HEK293 (cell line): Measurements from ENCODE around the gene EFHC1.

Experiments used
- CTCF ChIA-PET: fragments of 350-600 bp; formaldehyde crosslinking; extraction: SDS; loops from one replicate; lab custom pipeline; 2021; ENCODE audit warnings: antibody characterized with exemption; lab: Yijun Ruan, JAX
- POLR2A ChIA-PET: fragments of 300-600 bp; formaldehyde crosslinking; extraction: SDS; loops from one replicate; lab custom pipeline; 2020; ENCODE audit warnings: antibody characterized with exemption, inconsistent platforms; lab: Yijun Ruan, JAX
- H3K27ac ChIP-seq: fragments of 200-500 bp; sonication (Bioruptor generic); 2 replicates; pipeline ENCODE4 v1.5.1; 2014; ENCODE audit warnings: low read depth, low read length, control low read depth, inconsistent platforms; ENCODE audit errors: extremely low read depth
- H3K36me3 ChIP-seq, 2 experiments: fragments of 200-500 bp in 1 of 2; sonication (Bioruptor generic) in 1 of 2; 1 replicate in 1 of 2; 2 replicates in 1 of 2; pipeline ENCODE4 v1.5.1; 2014 to 2017; ENCODE audit warnings: inconsistent platforms in 2 of 2, low read length in 2 of 2; ENCODE audit not compliant: control insufficient read depth in 2 of 2, insufficient read depth in 1 of 2
- H3K4me1 ChIP-seq: fragments of 200-500 bp; sonication (Bioruptor generic); 2 replicates; pipeline ENCODE4 v1.5.1; 2014; ENCODE audit warnings: mild to moderate bottlenecking, low read length, inconsistent platforms; ENCODE audit not compliant: control insufficient read depth, insufficient read depth
- H3K4me3 ChIP-seq: 2 replicates; pipeline ENCODE4 v1.5.1; 2011; ENCODE audit warnings: low read depth, mild to moderate bottlenecking, control low read depth, low read length, moderate library complexity
- H3K9me3 ChIP-seq: fragments of 200-500 bp; sonication (Bioruptor generic); 2 replicates; pipeline ENCODE4 v1.5.1; 2014; ENCODE audit warnings: low read depth, low read length, inconsistent platforms; ENCODE audit not compliant: control insufficient read depth, insufficient read depth
- BCL11A ChIP-seq: fragments of 450-650 bp; formaldehyde crosslinking; IDR thresholded peaks from 2 replicates; pipeline ENCODE4 v1.5.1; 2016; ENCODE audit warnings: low read depth, missing biosample characterization, missing genetic modification characterization
- HOXD13 ChIP-seq: sonication (generic); formaldehyde crosslinking; IDR thresholded peaks from 2 replicates; pipeline ENCODE4 v1.8.0; 2022; ENCODE audit warnings: missing genetic modification reagents, borderline replicate concordance
- KLF16 ChIP-seq: fragments of 450-650 bp; formaldehyde crosslinking; IDR thresholded peaks from 2 replicates; pipeline ENCODE4 v1.5.1; 2017; ENCODE audit warnings: missing biosample characterization, missing genetic modification characterization
- KLF9 ChIP-seq: fragments of 450-650 bp; formaldehyde crosslinking; IDR thresholded peaks from 2 replicates; pipeline ENCODE4 v1.5.1; 2016; ENCODE audit warnings: missing biosample characterization, missing genetic modification characterization, low read depth
- WT1 ChIP-seq: fragments of 450-650 bp; formaldehyde crosslinking; IDR thresholded peaks from 2 replicates; pipeline ENCODE4 v1.5.1; 2016; ENCODE audit warnings: missing biosample characterization, missing genetic modification characterization
- ZBTB48 ChIP-seq: fragments of 450-650 bp; formaldehyde crosslinking; IDR thresholded peaks from 2 replicates; pipeline ENCODE4 v1.5.1; 2016; ENCODE audit warnings: missing biosample characterization, missing genetic modification characterization
- ZNF239 ChIP-seq: fragments of 450-650 bp; formaldehyde crosslinking; IDR thresholded peaks from 2 replicates; pipeline ENCODE4 v1.5.1; 2016; ENCODE audit warnings: missing biosample characterization, missing genetic modification characterization
- ZNF302 ChIP-seq: fragments of 450-650 bp; formaldehyde crosslinking; IDR thresholded peaks from 2 replicates; pipeline ENCODE4 v1.5.1; 2016; ENCODE audit warnings: missing biosample characterization, missing genetic modification characterization, low read depth
- ZNF311 ChIP-seq: fragments of 450-650 bp; formaldehyde crosslinking; IDR thresholded peaks from 2 replicates; pipeline ENCODE4 v1.5.1; 2017; ENCODE audit warnings: missing biosample characterization, missing genetic modification characterization, borderline replicate concordance
- ZNF416 ChIP-seq: fragments of 450-650 bp; formaldehyde crosslinking; IDR thresholded peaks from 2 replicates; pipeline ENCODE4 v1.5.1; 2016; ENCODE audit warnings: missing biosample characterization, missing genetic modification characterization
- ZNF426 ChIP-seq: fragments of 450-650 bp; formaldehyde crosslinking; IDR thresholded peaks from 2 replicates; pipeline ENCODE4 v1.5.1; 2017; ENCODE audit warnings: missing biosample characterization, missing genetic modification characterization, mild to moderate bottlenecking, inconsistent platforms, moderate library complexity
- ZNF501 ChIP-seq: fragments of 450-650 bp; formaldehyde crosslinking; IDR thresholded peaks from 2 replicates; pipeline ENCODE4 v1.5.1; 2016; ENCODE audit warnings: missing biosample characterization, missing genetic modification characterization
- ZNF529 ChIP-seq: fragments of 450-650 bp; formaldehyde crosslinking; IDR thresholded peaks from 2 replicates; pipeline ENCODE4 v1.5.1; 2017; ENCODE audit warnings: missing genetic modification characterization, missing biosample characterization; ENCODE audit not compliant: insufficient replicate concordance
- ZNF664 ChIP-seq: fragments of 450-650 bp; formaldehyde crosslinking; IDR thresholded peaks from 2 replicates; pipeline ENCODE4 v1.5.1; 2016; ENCODE audit warnings: missing biosample characterization, missing genetic modification characterization
- TF ChIP-seq, protein P1 (sequence below): fragments of 450-650 bp; formaldehyde crosslinking; IDR thresholded peaks from 2 replicates; pipeline ENCODE4 v1.5.1; 2016; ENCODE audit warnings: missing biosample characterization, missing genetic modification characterization
- TF ChIP-seq, protein P2 (sequence below): fragments of 450-650 bp; formaldehyde crosslinking; IDR thresholded peaks from 2 replicates; pipeline ENCODE4 v1.5.1; 2016; ENCODE audit warnings: missing biosample characterization, missing genetic modification characterization
- TF ChIP-seq, protein P3 (sequence below): fragments of 450-650 bp; formaldehyde crosslinking; IDR thresholded peaks from 2 replicates; pipeline ENCODE4 v1.5.1; 2016; ENCODE audit warnings: missing biosample characterization, missing genetic modification characterization
- TF ChIP-seq, protein P4 (sequence below): fragments of 450-650 bp; formaldehyde crosslinking; IDR thresholded peaks from 2 replicates; pipeline ENCODE4 v1.5.1; 2016; ENCODE audit warnings: missing biosample characterization, missing genetic modification characterization

The EFHC1 gene

DNA sequence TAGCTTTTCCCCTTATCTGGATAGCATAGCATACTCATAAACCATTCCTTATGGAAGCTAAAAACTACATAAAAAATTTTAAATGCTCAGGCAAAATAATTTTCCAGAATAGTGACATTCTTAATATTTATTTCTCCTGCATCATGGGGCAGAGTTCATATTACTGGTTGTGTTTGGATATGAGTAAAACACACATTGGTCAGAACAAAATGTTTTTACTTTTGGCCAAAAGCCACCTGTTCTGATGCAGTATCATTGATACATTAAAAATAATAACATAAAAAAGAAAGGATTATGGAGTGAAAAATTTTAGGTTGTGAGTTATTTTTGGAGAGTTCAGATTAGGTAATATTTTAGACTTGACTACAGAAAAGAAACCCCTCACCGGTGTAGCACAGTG is 123.1 kb downstream of the EFHC1 start:
- H3K9me3 ChIP-seq: no peaks in the 10 kb centered on the region
- TF ChIP-seq, protein P1, sequence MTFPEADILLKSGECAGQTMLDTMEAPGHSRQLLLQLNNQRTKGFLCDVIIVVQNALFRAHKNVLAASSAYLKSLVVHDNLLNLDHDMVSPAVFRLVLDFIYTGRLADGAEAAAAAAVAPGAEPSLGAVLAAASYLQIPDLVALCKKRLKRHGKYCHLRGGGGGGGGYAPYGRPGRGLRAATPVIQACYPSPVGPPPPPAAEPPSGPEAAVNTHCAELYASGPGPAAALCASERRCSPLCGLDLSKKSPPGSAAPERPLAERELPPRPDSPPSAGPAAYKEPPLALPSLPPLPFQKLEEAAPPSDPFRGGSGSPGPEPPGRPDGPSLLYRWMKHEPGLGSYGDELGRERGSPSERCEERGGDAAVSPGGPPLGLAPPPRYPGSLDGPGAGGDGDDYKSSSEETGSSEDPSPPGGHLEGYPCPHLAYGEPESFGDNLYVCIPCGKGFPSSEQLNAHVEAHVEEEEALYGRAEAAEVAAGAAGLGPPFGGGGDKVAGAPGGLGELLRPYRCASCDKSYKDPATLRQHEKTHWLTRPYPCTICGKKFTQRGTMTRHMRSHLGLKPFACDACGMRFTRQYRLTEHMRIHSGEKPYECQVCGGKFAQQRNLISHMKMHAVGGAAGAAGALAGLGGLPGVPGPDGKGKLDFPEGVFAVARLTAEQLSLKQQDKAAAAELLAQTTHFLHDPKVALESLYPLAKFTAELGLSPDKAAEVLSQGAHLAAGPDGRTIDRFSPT: no peak
- no peak for TF ChIP-seq ZNF426 (tag by site-specific recombination)
- no peak for TF ChIP-seq KLF16 (tag by site-specific recombination)
- no peak for TF ChIP-seq ZBTB48 (tag by site-specific recombination)
- TF ChIP-seq, protein P2, sequence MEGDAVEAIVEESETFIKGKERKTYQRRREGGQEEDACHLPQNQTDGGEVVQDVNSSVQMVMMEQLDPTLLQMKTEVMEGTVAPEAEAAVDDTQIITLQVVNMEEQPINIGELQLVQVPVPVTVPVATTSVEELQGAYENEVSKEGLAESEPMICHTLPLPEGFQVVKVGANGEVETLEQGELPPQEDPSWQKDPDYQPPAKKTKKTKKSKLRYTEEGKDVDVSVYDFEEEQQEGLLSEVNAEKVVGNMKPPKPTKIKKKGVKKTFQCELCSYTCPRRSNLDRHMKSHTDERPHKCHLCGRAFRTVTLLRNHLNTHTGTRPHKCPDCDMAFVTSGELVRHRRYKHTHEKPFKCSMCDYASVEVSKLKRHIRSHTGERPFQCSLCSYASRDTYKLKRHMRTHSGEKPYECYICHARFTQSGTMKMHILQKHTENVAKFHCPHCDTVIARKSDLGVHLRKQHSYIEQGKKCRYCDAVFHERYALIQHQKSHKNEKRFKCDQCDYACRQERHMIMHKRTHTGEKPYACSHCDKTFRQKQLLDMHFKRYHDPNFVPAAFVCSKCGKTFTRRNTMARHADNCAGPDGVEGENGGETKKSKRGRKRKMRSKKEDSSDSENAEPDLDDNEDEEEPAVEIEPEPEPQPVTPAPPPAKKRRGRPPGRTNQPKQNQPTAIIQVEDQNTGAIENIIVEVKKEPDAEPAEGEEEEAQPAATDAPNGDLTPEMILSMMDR (tag by site-specific recombination): no peak
- TF ChIP-seq ZNF664 (tag by site-specific recombination): no peak
- no peak for TF ChIP-seq ZNF239 (tag by site-specific recombination)
- no peak for TF ChIP-seq ZNF501
- no peak for TF ChIP-seq ZNF529 (tag by site-specific recombination)
- no peak for TF ChIP-seq WT1 (tag by site-specific recombination)
- TF ChIP-seq ZNF311 (tag by site-specific recombination): no peak
- TF ChIP-seq, protein P3, sequence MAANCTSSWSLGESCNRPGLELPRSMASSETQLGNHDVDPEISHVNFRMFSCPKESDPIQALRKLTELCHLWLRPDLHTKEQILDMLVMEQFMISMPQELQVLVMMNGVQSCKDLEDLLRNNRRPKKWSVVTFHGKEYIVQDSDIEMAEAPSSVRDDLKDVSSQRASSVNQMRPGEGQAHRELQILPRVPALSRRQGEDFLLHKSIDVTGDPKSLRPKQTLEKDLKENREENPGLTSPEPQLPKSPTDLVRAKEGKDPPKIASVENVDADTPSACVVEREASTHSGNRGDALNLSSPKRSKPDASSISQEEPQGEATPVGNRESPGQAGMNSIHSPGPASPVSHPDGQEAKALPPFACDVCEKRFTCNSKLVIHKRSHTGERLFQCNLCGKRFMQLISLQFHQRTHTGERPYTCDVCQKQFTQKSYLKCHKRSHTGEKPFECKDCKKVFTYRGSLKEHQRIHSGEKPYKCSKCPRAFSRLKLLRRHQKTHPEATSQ (tag by site-specific recombination): no peak
- TF ChIP-seq HOXD13 (CRISPR knock-in tag): no peak
- TF ChIP-seq KLF9 (tag by site-specific recombination): no peak
- no peak for TF ChIP-seq ZNF302
- TF ChIP-seq BCL11A (tag by site-specific recombination): no peak
- no peak for TF ChIP-seq ZNF416 (tag by site-specific recombination)
- no peaks in the 10 kb centered on the region for H3K36me3 ChIP-seq
- no peak overlapping the region for H3K4me3 ChIP-seq
- ChIA-PET POLR2A (interaction anchor here (0.5 kb wide), 1 partner anchor 28 kb away, joined by 4 read pairs; no protein-coding TSS in a partner anchor), CTCF (interaction anchor here (0.6 to 1.6 kb wide), 5 partner anchors 15 to 454 kb away, joined by 3 to 4 read pairs (median 3); no protein-coding TSS in a partner anchor)
- H3K27ac ChIP-seq: no peak overlapping the region
- H3K4me1 ChIP-seq: peaks cover 15% of the 10 kb centered on the region

DNA sequence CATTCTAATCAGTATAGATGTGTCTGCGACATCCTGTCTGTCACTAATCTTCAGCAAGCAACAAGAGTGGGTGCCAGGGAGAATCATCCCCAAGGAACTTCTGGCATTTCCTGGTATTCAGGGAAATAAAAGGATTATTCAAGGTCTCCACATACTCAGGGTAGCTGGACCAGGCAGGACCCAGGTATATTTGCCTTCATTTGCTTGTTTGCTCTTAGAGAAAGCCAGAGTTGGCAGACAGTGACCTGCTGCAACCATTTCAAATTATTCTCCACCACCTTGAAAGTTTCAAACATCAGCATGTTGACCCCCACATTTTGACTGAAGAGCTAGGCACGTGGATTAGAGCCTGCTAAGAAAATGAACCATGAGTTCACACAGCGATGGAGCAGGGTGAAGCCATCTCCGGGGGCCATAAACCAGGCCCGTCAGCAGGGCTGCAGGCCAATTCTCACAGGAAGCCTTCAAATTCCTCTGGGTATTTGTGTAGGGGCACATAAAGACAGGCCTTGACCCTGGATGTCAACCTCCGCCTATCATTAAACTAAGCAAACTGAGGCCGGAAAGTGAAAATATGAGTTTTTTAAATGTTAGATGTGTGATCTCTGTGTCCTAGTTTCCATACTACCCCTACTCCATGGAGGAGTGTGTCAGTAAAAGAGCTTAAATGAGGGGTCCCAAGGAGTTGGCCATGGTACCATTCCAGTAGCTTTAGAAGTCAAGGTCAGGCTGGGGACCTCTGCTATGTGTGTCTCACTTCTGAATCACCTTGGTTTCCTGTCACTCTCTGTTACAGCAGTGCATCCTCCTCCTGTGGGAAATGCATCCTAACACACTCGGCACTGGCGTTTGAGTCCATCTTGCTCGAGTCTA is 123.8 kb downstream of the EFHC1 start:
- no peaks in the 10 kb centered on the region for H3K36me3 ChIP-seq
- POLR2A ChIA-PET: no interaction called here
- CTCF ChIA-PET: interaction anchor here (0.6 to 1.7 kb wide), 4 partner anchors 16 to 108 kb away, joined by 3 to 4 read pairs (median 3); no protein-coding TSS in a partner anchor

More for the DNA sequence above, 123.8 kb downstream of the EFHC1 start:
- H3K4me3 ChIP-seq: no peak overlapping the region
- TF ChIP-seq, protein P4, sequence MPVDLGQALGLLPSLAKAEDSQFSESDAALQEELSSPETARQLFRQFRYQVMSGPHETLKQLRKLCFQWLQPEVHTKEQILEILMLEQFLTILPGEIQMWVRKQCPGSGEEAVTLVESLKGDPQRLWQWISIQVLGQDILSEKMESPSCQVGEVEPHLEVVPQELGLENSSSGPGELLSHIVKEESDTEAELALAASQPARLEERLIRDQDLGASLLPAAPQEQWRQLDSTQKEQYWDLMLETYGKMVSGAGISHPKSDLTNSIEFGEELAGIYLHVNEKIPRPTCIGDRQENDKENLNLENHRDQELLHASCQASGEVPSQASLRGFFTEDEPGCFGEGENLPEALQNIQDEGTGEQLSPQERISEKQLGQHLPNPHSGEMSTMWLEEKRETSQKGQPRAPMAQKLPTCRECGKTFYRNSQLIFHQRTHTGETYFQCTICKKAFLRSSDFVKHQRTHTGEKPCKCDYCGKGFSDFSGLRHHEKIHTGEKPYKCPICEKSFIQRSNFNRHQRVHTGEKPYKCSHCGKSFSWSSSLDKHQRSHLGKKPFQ (tag by site-specific recombination): no peak
- TF ChIP-seq, all 188 proteins: peak for 0
- Histone ChIP-seq H3K4me1 (peaks cover 22% of the 10 kb centered on the region), H3K9me3 (no peaks in the 10 kb centered on the region), H3K27ac (no peak overlapping the region)
